Right lung (tissue), 5 donors: ENCODE measurements around the gene COQ5. TPM values are rescaled to one million over a fixed set of nuclear protein-coding genes. Genes with fewer than 3 reads are reported as not detected.

Experiments used
- DNase-seq, 2 donors: peaks; one replicate each; pipeline ENCODE4 v3.0.0-alpha.2; 2013
- polyA plus RNA-seq, 5 donors: library from polyadenylated mRNA; unstranded; fragments of 120-200 nt; gene quantifications; one replicate each; pipeline versions ENCODE4 v1.2.1 to v1.2.3, GENCODE V29; 2013; ENCODE audit warnings: inconsistent platforms in 1 of 5, low replicate concordance in 1 of 5; ENCODE audit not compliant: insufficient read length in 5 of 5, insufficient read depth in 1 of 5

Gene COQ5
- polyA plus RNA-seq, 5 donors = 47.9 to 61.2 (median 56.5) TPM

- DNase-seq = no peak
These were observed 71.8 kb downstream of the COQ5 start for GRCh38 chr12:120457133-120457532.

- DNase-seq = no peak
These were observed 73.7 kb downstream of the COQ5 start for GRCh38 chr12:120455302-120455701.

GRCh38 chr12:120453977-120454376 is 75.0 kb downstream of the COQ5 start:
- DNase-seq = no peak

Other genes starting within 250 kb of the COQ5 start
- 1 to 10 TPM in 1 of 5 donors, under 1 TPM in 1, not detected in 3; 0.94 to 1.4 TPM for gene RNU4-2, start 237.3 kb downstream of the COQ5 start, polyA plus RNA-seq
- gene RNU4-1, start 235.9 kb downstream of the COQ5 start, polyA plus RNA-seq = not detected
- gene SIRT4, start 226.8 kb downstream of the COQ5 start, polyA plus RNA-seq = 1 to 10 TPM; 2.5 to 4.7 (median 2.9) TPM
- 1 to 10 TPM in 3 of 5 donors, under 1 TPM in 2; 0.87 to 2.7 (median 2.0) TPM for gene PLA2G1B, start 201.4 kb downstream of the COQ5 start, polyA plus RNA-seq
- gene MSI1, start 160.0 kb downstream of the COQ5 start, polyA plus RNA-seq = 10 to 100 TPM; 11.2 to 18.8 (median 16.4) TPM
- 100 to 1,000 TPM; 209 to 279 (median 221) TPM for gene COX6A1, start 91.0 kb downstream of the COQ5 start, polyA plus RNA-seq
- 10 to 100 TPM; 33.5 to 46.2 (median 38.9) TPM for gene TRIAP1, start 82.8 kb downstream of the COQ5 start, polyA plus RNA-seq
- 10 to 100 TPM; 23.1 to 36.6 (median 32.4) TPM for gene GATC, start 82.7 kb downstream of the COQ5 start, polyA plus RNA-seq
- 100 to 1,000 TPM; 174 to 225 (median 192) TPM for gene SRSF9, start 59.4 kb downstream of the COQ5 start, polyA plus RNA-seq
- 100 to 1,000 TPM; 344 to 461 (median 400) TPM for gene DYNLL1, start 33.0 kb downstream of the COQ5 start, polyA plus RNA-seq
- 100 to 1,000 TPM; 152 to 208 (median 165) TPM for gene RNF10, start 5.2 kb upstream of the COQ5 start, polyA plus RNA-seq
- 10 to 100 TPM; 47.2 to 53.8 (median 48.9) TPM for gene POP5, start 52.2 kb upstream of the COQ5 start, polyA plus RNA-seq
- gene CABP1, start 111.5 kb upstream of the COQ5 start, polyA plus RNA-seq = 1 to 10 TPM; 1.4 to 2.9 (median 2.2) TPM
- gene MLEC, start 158.0 kb upstream of the COQ5 start, polyA plus RNA-seq = 100 to 1,000 TPM; 159 to 195 (median 168) TPM
- 10 to 100 TPM; 44.3 to 62.8 (median 54.0) TPM for gene UNC119B, start 181.3 kb upstream of the COQ5 start, polyA plus RNA-seq
- 10 to 100 TPM in 4 of 5 donors, 1 to 10 TPM in 1; 8.8 to 17.5 (median 11.9) TPM for gene ACADS, start 196.7 kb upstream of the COQ5 start, polyA plus RNA-seq